Endothelial cell of hepatic sinusoid (primary cell): ENCODE results near the gene EFCAB6.

Source experiments
- in situ Hi-C: cut with HindIII; loops from 2 replicates; pipeline ENCODE4 v1.10.0; 2017; ENCODE audit warnings: low sequenced_read_pairs

The EFCAB6 gene, protein sequence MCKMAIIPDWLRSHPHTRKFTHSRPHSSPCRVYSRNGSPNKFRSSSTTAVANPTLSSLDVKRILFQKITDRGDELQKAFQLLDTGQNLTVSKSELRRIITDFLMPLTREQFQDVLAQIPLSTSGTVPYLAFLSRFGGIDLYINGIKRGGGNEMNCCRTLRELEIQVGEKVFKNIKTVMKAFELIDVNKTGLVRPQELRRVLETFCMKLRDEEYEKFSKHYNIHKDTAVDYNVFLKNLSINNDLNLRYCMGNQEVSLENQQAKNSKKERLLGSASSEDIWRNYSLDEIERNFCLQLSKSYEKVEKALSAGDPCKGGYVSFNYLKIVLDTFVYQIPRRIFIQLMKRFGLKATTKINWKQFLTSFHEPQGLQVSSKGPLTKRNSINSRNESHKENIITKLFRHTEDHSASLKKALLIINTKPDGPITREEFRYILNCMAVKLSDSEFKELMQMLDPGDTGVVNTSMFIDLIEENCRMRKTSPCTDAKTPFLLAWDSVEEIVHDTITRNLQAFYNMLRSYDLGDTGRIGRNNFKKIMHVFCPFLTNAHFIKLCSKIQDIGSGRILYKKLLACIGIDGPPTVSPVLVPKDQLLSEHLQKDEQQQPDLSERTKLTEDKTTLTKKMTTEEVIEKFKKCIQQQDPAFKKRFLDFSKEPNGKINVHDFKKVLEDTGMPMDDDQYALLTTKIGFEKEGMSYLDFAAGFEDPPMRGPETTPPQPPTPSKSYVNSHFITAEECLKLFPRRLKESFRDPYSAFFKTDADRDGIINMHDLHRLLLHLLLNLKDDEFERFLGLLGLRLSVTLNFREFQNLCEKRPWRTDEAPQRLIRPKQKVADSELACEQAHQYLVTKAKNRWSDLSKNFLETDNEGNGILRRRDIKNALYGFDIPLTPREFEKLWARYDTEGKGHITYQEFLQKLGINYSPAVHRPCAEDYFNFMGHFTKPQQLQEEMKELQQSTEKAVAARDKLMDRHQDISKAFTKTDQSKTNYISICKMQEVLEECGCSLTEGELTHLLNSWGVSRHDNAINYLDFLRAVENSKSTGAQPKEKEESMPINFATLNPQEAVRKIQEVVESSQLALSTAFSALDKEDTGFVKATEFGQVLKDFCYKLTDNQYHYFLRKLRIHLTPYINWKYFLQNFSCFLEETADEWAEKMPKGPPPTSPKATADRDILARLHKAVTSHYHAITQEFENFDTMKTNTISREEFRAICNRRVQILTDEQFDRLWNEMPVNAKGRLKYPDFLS (N-terminal part only)

DNA sequence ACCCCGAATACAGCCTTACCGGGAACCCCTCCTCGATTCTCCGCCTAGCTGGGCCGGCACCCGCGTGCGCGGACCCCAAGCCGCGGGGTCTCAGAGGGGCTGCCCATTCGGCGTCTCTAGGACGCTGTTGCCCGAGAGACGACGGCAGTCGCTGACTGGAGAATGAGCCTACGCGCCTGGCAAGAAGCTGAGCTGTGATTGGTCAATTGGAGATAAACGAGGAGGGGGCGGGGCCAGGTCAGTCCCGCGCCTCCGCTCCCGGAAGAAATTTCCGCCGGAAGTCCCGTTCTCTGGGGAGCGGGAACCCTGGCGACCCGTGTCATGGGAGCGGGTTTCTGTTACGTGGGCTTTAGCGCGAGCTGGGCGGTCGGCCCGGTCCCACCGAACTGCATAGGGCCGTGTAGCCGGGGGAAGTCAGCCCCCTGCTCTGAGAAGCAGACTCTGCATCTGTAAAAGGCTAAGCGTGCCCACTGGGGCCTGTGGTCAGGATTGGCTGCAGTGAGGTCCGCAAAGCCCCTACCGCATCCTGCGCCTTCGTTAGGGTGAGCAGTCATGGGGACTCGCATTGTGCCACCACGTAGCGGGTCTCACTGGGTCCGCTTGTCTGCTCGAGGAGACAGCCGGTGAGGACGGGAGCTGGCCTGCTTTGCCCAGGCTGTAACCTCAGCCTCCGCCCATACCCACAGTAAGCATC lies at the start of gene EFCAB6:
Gene EFCAB6, minus strand, starts transcription at position 157 of the 694 bp plus-strand sequence. CDS start 29,987 bp downstream, outside the sequence.
- in situ Hi-C loops = no loop called here

DNA sequence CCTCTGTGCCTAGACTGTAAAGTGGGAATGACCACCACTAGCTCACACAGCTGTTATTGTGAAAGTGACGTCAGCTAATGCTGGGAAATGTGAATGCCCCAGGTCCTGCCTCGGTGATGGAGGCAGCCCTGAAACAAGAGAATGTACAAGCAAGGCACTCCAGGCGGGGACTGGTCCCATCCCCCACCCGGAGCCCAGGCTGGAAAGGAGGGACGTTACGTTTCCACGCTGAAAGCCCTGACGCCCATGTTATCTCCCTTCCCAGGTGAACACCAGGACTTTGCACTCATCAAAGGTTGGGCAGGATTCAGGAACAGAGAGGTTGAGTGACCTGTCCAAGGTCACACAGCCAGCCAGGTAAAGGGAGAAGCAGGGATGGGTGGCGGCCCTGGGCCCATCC lies 49.4 kb upstream of the EFCAB6 start:
- in situ Hi-C loops = loop anchor here (10.0 kb wide), 1 partner anchor 57 kb away; no protein-coding TSS in a partner anchor

DNA sequence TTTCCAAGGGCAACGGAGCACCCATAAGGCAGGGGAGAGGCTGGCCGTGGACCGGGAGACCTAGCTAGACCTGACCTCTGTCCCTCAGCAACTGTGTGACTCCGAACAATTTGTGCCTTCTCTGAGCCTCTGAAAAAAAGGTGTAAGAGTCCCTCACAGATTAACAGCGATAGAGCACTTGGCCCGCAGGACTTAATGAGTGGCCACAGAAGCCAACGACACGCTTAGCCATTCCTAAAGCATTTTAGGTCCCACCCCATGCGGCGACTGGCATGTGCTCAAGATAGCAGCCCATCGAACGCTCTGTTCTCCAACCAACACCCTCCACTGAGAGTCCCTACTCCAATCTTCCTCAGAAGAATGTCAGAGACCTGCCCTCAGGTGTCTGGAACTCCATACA lies 48.7 kb upstream of the EFCAB6 start:
- in situ Hi-C loops = loop anchor here (10.0 kb wide), 1 partner anchor 56 kb away; no protein-coding TSS in a partner anchor

DNA sequence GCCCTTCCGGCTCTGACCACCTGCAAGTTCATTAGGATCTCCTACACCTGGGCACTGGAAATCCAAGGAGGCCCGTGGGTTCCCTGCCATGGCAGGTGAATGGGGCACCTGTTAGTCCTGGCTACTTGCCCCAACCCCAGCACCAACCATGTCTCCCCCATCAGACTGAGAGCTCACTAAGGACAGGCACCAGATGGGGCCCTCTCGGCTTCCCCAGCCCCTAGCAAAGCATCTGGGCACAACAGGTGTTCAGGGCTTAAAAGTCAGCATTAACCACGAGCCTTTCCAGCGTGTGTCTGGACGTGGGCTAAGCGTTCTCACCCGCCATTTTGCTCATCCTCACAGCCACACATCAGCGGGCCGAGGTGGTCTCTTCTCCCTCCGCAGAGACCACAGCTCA lies 48.0 kb upstream of the EFCAB6 start:
- in situ Hi-C loops = loop anchor here (10.0 kb wide), 1 partner anchor 55 kb away; no protein-coding TSS in a partner anchor

DNA sequence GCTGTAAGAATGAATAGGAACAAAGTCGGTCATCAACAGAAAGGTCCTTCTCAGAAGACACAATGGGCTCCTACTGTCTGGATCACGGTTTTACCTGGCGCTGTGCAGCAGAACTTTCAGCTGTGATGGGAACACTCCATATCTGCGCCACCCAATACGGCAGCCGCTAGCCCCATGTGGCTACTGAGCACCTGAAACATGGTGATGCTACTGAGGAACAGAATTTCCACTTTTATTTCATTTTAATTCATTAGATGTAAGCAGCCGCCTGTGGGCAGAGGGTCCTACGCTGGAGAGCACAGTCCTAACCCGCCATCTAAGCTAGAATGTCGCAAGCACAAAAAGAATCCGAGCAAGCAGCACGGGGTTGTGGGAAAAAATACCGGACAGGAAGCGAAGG lies 47.5 kb upstream of the EFCAB6 start:
- in situ Hi-C loops = loop anchor here (10.0 kb wide), 1 partner anchor 55 kb away; no protein-coding TSS in a partner anchor

DNA sequence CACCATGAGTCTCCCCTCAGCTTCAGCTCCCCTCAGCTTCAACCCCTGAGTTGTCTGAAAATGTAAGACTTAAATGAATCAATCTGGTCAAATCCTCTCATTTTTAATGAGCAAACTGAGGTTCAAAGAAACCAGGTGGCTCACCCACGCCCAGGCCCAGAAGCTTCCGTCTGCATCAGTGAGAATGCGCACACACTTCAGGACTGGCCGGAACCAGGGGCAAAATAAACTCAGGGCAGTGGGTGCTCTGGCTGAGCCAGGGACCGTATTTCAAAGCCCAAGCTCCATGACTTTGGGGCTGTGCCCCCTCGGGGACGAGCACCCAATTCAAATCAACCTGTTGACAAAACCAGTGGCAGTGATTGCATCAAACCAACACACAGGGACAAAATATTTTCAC lies 47.1 kb upstream of the EFCAB6 start:
- in situ Hi-C loops = no loop called here

DNA sequence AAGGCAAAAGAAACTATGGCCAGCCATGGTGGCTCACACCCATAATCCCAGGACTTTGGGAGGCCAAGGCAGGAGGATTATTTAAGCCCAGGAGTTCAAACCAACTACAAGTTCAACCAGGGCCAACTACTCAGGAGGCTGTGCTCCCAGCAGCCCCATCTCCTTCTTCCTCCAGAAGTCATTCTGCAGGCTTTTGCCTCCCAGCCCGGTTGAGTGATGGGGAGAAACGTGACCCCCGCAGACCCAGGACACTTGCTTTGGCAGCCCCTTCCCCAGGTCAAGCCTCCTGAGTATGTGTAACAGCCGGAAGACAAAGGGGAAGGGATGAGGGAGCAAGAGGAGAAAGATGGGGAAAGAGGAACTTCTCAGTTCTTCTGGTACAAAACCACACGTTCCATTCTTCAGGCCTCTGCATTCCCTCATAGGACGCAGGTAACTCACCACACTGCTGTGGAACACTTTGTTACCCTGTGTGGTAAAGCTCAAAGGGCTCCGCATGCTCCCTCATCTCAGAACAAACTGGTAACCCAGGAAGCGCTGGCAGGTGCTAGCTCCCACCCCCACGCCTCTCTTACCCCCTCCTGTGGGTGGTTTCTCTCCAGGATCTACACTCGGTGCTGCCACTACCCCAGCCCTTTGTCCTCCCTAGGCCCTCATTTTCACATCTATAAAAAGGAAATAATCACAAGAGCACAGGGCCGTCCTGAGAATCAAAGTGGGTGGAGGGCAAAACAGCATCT lies 46.2 kb upstream of the EFCAB6 start:
- in situ Hi-C loops = no loop called here

DNA sequence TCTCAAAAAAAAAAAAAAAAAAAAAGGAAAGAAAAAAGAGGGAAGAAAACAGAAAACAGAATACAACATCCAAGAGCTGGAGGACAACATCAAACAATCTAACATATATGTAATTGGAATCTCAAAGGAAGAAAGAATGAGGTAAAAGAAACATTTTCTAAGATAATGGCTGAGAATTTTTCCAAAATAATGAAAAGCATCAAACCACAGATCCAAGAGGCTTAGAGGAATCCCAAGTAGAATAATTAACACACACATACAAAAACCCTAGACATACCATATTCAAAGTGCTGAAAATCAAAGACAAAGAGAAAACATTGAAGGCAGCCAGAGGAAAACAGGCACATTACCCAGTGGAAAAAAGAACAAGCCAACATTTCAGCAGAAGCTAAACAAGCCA lies 45.3 kb upstream of the EFCAB6 start:
- in situ Hi-C loops = no loop called here

DNA sequence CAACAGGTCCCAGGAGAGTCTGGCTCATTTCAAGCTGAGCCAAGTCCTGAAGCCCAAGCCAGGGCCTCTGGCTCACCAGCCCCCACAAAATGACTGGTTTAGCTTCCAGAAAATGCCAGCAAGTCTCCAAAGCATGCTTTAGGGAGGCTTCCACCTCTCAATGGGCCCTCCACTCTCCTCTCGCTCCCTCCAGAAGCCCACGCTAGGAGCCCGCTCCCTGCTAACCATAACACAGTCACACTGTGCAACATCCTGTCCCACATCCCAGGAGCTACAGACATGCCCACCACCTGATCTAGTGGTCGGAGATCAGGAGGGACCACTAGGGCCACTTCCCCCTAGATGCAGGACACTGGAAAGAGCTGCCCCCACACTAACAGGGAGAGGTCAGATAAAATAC lies 43.3 kb upstream of the EFCAB6 start:
- in situ Hi-C loops = no loop called here

DNA sequence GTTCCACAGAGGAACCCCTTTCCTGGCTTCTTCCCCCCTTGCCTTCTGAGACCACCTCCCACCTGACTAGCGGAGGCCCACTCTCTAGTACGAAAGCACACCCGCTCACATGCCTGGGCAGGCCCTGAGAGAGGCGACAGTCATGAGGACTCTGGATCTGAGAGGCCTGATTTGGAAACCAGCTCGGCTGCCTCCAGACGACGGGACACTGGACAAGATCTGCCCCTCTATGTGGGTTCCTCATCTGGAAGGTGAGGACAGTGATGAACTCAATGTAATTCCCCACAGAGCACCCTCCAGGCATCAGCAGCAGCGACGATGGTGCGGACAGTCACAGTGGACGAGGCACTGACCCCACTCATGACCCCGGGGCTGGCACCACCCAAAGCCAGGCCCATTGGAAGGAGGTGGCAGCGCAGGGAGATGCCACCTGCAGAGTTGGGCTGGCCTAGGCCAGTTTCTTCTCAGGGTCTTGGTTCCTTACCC lies 42.7 kb upstream of the EFCAB6 start:
- in situ Hi-C loops = no loop called here

DNA sequence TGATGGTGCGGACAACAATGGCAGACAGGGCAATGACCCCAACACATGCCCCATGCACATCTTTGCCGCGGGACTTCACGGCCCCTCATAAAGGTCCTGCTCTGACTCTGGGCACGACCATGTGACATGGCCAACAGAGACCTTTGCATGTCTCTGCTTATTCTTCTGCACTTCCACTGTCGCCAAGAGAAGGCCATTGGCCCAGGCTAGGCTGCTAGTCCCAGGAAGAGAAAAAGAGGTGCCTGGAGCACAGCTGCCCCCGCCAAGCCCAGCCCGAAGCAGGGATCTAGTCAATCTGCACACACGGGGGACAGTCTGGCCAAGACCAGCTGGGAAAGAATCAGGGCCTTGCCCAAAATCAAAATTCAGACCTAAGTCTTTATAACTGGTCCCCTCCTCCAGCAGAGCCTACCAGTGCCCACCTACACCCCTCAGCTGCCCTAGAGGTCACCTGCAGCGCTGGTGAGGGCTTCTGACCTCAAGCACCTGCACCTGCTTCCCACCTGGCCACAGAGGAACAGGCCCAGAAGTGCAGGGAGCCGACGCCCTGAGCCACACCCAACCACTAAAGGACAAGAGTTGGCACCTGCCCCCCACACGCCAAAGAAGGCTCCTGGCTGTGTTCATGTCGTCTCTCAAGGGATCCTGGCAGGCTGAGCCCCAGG lies 42.1 kb upstream of the EFCAB6 start:
- in situ Hi-C loops = no loop called here

DNA sequence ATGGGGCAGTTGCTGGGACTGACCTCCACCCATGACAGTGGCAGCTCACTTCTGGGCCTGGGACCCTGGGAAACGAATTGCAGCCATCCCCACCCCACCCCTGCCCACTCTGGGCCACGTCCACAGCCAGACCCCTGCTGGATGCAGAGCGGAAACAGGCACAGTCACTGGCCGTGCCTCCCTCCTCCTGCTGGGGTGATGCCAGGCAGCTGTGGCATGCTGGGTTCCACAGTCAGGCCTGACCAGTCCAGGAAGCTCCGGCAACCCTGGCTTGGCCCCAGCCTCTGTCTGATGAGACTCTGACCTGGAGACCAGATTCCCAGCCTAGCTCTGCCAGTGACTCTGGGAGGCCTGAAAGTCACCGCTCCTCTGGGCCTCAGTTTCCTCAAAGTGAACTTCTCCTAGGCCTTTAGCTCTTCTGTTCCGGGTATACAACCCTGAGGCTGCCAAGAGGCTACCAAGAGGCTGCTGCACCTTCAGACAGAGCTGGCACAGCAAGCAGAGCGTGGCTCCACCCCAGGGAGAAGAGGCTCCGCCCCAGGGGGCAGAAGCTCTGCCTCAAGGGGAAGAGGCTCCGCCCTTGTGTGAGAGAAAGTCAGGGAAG lies 41.3 kb upstream of the EFCAB6 start:
- in situ Hi-C loops = no loop called here

DNA sequence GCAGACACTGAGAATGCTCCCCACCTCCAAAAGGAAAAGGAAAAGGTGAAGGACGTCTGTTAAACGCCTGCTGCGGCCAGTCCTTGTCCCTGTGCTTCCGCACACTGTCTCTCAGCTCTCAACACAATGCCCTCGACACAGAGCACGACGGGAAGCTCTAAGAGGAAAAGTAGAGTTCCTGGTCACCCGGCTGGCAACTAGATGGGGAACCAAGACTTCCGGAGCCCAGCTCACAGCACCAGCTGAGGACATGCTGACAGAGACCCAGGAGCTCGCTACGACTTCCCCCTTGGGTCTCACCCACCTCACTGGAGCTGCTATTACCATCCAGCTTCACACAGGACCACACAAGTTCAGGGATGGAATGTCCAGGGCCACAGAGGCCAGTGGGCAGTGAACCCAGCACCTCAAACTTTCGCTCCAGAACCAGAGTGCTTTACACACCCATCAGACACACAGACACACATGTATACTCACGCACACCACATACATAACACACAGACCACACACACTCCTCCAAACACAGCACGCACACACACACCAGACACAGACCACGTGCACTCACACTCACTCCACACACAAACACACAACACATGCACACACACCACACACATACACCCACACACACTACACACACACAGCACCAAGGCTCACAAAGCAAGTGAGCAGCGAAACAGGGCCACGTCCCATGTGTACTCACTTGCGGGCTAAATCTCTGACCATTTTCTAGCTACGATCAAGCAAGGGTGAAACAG lies 40.6 kb upstream of the EFCAB6 start:
- in situ Hi-C loops = no loop called here

DNA sequence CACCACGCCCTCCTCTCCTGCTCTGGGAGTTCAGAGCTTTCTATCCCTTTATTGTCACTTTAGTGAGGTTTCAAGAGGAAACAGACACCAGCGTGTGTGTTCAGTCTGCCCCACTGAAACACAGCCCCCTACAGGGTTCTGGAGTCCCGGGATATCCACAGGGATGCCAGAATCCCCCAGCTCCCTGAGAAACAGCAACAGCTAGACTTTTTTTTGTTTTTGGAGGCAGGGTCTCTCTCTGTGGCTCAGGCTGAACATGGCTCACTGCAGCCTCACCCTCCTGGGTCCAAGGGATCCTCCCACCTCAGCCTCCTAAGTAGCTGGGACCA lies 39.8 kb upstream of the EFCAB6 start:
- in situ Hi-C loops = no loop called here

DNA sequence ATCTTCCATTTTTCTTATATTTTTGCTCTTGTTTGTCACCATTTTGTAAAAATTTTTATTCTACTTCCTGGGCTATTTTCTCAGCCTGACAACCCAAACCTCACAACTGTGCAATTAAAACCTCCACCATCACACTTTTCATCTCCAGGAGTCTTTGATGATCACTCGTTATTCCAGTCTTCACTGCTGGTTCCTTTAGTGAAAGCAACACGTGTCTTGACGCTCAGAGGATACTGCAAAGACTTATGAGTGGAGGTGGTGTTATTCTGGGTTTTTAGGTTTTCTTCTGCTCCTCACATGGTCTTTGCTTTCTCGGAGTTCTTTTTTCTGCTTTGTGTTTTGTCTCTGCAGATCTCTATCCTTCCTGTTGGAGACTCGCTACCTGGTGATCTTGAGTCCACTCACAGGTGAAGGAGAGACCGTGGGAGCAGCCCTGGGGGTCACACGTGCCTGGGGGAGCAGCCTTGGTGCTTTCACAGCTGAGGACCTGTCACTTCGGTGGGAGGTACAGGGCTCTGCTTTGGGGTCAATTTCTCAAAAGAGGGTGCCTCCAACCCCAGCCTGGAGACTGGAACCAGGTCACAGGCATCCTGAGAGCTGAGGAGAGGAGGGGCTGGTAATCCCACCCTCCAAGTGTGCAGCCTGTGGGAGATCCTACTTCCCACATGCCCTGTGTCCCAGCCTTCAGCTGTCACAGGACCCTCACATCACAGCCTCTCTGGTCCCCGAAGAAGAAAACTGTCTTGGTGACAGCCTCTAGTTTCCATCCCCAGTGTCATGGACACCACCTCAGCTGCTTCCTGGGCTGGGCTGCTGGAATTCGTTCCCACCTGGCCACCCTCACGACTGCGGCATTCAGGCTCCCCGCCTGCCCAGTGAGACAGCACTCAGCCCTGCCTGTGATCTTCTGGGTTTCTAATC lies 39.2 kb upstream of the EFCAB6 start:
- in situ Hi-C loops = no loop called here

DNA sequence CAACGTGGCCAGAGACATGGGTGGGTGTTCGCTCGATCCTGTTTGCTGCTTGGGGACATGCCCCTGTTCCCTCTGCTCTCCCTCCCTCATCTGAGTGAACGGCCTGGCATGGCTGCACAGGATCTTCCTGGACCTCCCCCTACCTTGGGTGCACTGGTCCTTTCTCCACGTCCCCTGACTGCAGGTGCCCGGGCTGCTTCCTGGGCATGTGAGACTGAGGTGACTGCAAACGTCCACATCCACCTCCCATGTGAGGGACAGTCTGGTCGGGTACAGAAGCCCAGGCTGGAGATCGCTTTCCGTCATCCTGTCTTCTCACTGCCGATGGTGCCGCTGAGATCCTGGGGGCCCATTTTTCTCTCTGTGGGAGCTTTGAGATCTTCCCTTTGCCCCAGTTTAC lies 38.4 kb upstream of the EFCAB6 start:
- in situ Hi-C loops = no loop called here

DNA sequence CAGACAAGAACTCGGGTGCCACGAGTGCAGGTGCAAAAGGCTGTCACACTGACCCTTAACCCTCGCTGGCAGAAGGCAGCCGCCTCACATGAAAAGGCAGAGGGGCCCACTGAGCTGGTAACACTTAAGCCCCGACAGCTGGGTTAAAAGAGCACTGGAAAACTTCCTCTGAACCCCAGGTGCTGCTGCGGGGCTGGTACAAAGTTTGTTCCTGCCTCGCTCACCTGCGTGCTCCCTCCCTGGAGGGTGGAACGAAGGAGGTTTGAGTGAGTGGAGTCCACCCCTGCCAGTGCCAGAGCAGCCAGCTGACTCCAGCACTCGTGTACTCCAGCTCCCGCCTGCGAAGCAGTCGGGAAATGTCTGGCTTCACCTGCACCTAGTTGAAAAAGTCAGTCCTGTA lies 37.6 kb upstream of the EFCAB6 start:
- in situ Hi-C loops = no loop called here
